Keratinocyte (primary cell): ENCODE data around the gene KRTAP20-1. TPM values are rescaled to one million over a fixed set of nuclear protein-coding genes. Genes with fewer than 3 reads are reported as not detected.

ENCODE experiments used
- DNase-seq: peaks from one replicate; pipeline ENCODE4 v3.0.0-alpha.2; 2011; ENCODE audit warnings: low read depth, missing footprints, low spot score
- FAIRE-seq: peaks from 2 replicates; lab custom pipeline; 2011; peaks lifted over from hg19 to GRCh38; lab: Jason Lieb, UNC
- H2AFZ ChIP-seq: 2 replicates; pipeline ENCODE4 v1.6.0; 2012; ENCODE audit warnings: low read length, control low read depth, inconsistent platforms; ENCODE audit not compliant: control insufficient read depth
- H3K27ac ChIP-seq: 2 replicates; pipeline ENCODE4 v1.5.1; 2011; ENCODE audit warnings: low read length; ENCODE audit not compliant: control insufficient read depth, insufficient read depth
- H3K27me3 ChIP-seq: 3 replicates; pipeline ENCODE4 v1.6.0; 2011; ENCODE audit warnings: low read length; ENCODE audit not compliant: control insufficient read depth, insufficient read depth; ENCODE audit errors: extremely low read depth
- H3K36me3 ChIP-seq, 2 experiments: 2 replicates in 1 of 2; 3 replicates in 1 of 2; pipeline ENCODE4 v1.5.1; 2011; ENCODE audit warnings: low read length in 2 of 2, mild to moderate bottlenecking in 1 of 2; ENCODE audit not compliant: control insufficient read depth in 2 of 2, insufficient read depth in 2 of 2; ENCODE audit errors: extremely low read depth in 1 of 2
- H3K4me1 ChIP-seq: 3 replicates; pipeline ENCODE4 v1.5.1; 2011; ENCODE audit warnings: low read length; ENCODE audit not compliant: control insufficient read depth, insufficient read depth; ENCODE audit errors: extremely low read depth
- H3K4me2 ChIP-seq: 3 replicates; pipeline ENCODE4 v1.6.0; 2011; ENCODE audit warnings: low read depth, low read length; ENCODE audit not compliant: control insufficient read depth, insufficient read depth; ENCODE audit errors: extremely low read depth
- H3K4me3 ChIP-seq, 3 experiments: fragments of 200-600 bp in 1 of 3; sonication (generic) in 1 of 3; 2 replicates in 2 of 3; 3 replicates in 1 of 3; pipeline ENCODE4 v1.5.1; 2011 to 2016; ENCODE audit warnings: low read length in 3 of 3, mild to moderate bottlenecking in 3 of 3, control low read depth in 2 of 3, inconsistent platforms in 1 of 3, low read depth in 1 of 3, mixed read lengths in 1 of 3, mixed run types in 1 of 3, moderate library complexity in 1 of 3; ENCODE audit not compliant: control insufficient read depth in 2 of 3, insufficient read depth in 2 of 3; ENCODE audit errors: extremely low read depth in 1 of 3
- H3K79me2 ChIP-seq: 2 replicates; pipeline ENCODE4 v1.6.0; 2012; ENCODE audit warnings: low read length; ENCODE audit not compliant: control insufficient read depth, insufficient read depth
- H3K9ac ChIP-seq: 3 replicates; pipeline ENCODE4 v1.6.0; 2011; ENCODE audit warnings: low read length; ENCODE audit not compliant: control insufficient read depth, insufficient read depth; ENCODE audit errors: extremely low read depth
- H3K9me1 ChIP-seq: 3 replicates; pipeline ENCODE4 v1.6.0; 2011; ENCODE audit warnings: low read length; ENCODE audit not compliant: control insufficient read depth, insufficient read depth; ENCODE audit errors: extremely low read depth
- H3K9me3 ChIP-seq: 2 replicates; pipeline ENCODE4 v1.5.1; 2012; ENCODE audit warnings: low read depth, low read length; ENCODE audit not compliant: control insufficient read depth
- H4K20me1 ChIP-seq: 3 replicates; pipeline ENCODE4 v1.6.0; 2011; ENCODE audit warnings: low read length; ENCODE audit not compliant: control insufficient read depth, insufficient read depth; ENCODE audit errors: extremely low read depth
- CTCF ChIP-seq, 3 experiments: IDR thresholded peaks in 1 of 3; conservative IDR thresholded peaks in 1 of 3; optimal IDR thresholded peaks in 1 of 3; 2 replicates in 2 of 3; 3 replicates in 1 of 3; pipeline versions ENCODE3 to v1.5.1; 2011; ENCODE audit warnings: low read length in 3 of 3, mild to moderate bottlenecking in 3 of 3, moderate library complexity in 2 of 3, control low read depth in 1 of 3, inconsistent platforms in 1 of 3; ENCODE audit not compliant: insufficient read depth in 2 of 3; ENCODE audit errors: extremely low read depth in 1 of 3
- EZH2 ChIP-seq: IDR thresholded peaks from one replicate; pipeline ENCODE4 v1.6.1; 2012; ENCODE audit warnings: inconsistent platforms, mild to moderate bottlenecking, low read length, moderate library complexity
- dilution Hi-C: fragments of 300-500 bp; cut with MboI; formaldehyde crosslinking; loops from one replicate; pipeline ENCODE4 v1.7.0; 2020; ENCODE audit warnings: low sequenced_read_pairs; ENCODE audit not compliant: extremely low pct_ligation_motif_present
- polyA plus RNA-seq, 5 experiments: library from polyadenylated mRNA; depleted of rRNA in 3 of 5; stranded (reverse) in 3 of 5; stranded (forward) in 1 of 5; unstranded in 1 of 5; fragments of >200 nt; gene quantifications; 1 replicate in 1 of 5; 2 replicates in 3 of 5; 3 replicates in 1 of 5; pipeline versions ENCODE4 v1.2.1 to v1.2.3, GENCODE V29; 2011 to 2012; ENCODE audit warnings: missing spikeins in 2 of 5, low read depth in 1 of 5, low replicate concordance in 1 of 5

Gene KRTAP20-1
- polyA plus RNA-seq, 1 donor (not counting 4 experiments of a cell fraction or from before 2014, with no cell fraction given), result not detected

DNA sequence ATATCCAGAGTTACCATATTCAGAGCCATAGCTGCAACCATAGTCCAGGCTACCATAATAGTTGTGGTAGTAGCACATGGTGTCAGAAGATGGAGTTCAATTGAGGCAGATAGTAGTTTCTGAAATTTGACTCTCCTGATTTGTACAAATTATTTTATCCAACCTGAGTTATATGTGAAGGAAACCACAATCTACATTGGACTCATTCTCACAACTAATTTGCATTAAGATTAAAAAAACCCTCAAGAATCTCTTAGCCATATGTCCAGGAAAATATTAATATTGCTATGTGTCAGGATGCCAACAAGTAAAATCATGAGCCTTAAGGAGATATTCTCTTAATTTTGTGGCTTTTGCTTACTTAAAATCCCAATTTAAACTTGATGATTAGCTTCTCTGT lies 25.9 kb upstream of the KRTAP20-1 start, which contains the start of gene KRTAP22-2:
TSS of gene KRTAP22-2 (minus strand) at position 101 of the 400 bp plus-strand sequence.
- Histone ChIP-seq H3K4me2 (no peak within 1 kb of the TSS), H3K27ac (no peak within 1 kb of the TSS), H3K9me1 (no peaks in the 10 kb centered on the region), H2AFZ (no peak within 1 kb of the TSS), H4K20me1 (no peaks in the 10 kb centered on the region), H3K4me1 (no peaks in the 10 kb centered on the region), H3K9ac (no peak within 1 kb of the TSS), H3K9me3 (no peaks in the 10 kb centered on the region), H3K79me2 (no peaks in the 10 kb centered on the region), H3K36me3 (no peaks in the 10 kb centered on the region), H3K27me3 (no peaks in the 10 kb centered on the region), H3K4me3 (no peak within 1 kb of the TSS)
- no peak for FAIRE-seq
- no peak for DNase-seq
- dilution Hi-C loops, result no loop called here
- TF ChIP-seq EZH2 (no peak), CTCF (optimal IDR thresholded peaks at IDR 0.05 in 1 of 3, IDR thresholded peaks at IDR 0.05 in 1 of 3, conservative IDR thresholded peaks at IDR 0.05 in 1 of 3; ENCODE audit: extremely low read depth in 1 of 3, insufficient read depth in 2 of 3, low read length in 3 of 3) (no peak)

- H4K20me1 ChIP-seq, result no peaks in the 10 kb centered on the region
- H3K27me3 ChIP-seq, result no peaks in the 10 kb centered on the region
- no peaks in the 10 kb centered on the region for H3K9me1 ChIP-seq
- dilution Hi-C loops, result no loop called here
- H3K36me3 ChIP-seq, result no peaks in the 10 kb centered on the region
- H3K4me3 ChIP-seq, result no peak within 1 kb of the TSS
- H3K9ac ChIP-seq, result no peak within 1 kb of the TSS
- H3K4me1 ChIP-seq, result no peaks in the 10 kb centered on the region
- no peak within 1 kb of the TSS for H2AFZ ChIP-seq
- H3K27ac ChIP-seq, result no peak within 1 kb of the TSS
- no peak within 1 kb of the TSS for H3K4me2 ChIP-seq
- DNase-seq, result no peak
- no peak for FAIRE-seq
- H3K9me3 ChIP-seq, result no peaks in the 10 kb centered on the region
- H3K79me2 ChIP-seq, result no peaks in the 10 kb centered on the region
- no peak for TF ChIP-seq EZH2
- TF ChIP-seq CTCF (optimal IDR thresholded peaks at IDR 0.05 in 1 of 3, IDR thresholded peaks at IDR 0.05 in 1 of 3, conservative IDR thresholded peaks at IDR 0.05 in 1 of 3; ENCODE audit: extremely low read depth in 1 of 3, insufficient read depth in 2 of 3, low read length in 3 of 3), result no peak
Measured at GRCh38 chr21:30592140-30592539, 24.1 kb upstream of the KRTAP20-1 start, which contains the start of gene KRTAP6-3. Gene KRTAP6-3 (plus strand): TSS chr21:30592440. CDS start chr21:30592446, 6 bp downstream.
